IPS-15b (cell line): Measurements from ENCODE around the gene PAEP.
"Not testable (repeated sequence)": the region's sequence is repeated elsewhere in the genome, so short reads cannot be mapped to it uniquely, and the experiment has no call there.

Experiments used
- H3K27me3 ChIP-seq: one replicate; pipeline ENCODE4 v1.6.1; 2013; ENCODE audit warnings: low read length; ENCODE audit not compliant: control insufficient read depth, insufficient read depth
- H3K36me3 ChIP-seq: one replicate; pipeline ENCODE4 v1.6.1; 2013; ENCODE audit warnings: low read length; ENCODE audit not compliant: control insufficient read depth, insufficient read depth
- H3K4me1 ChIP-seq: one replicate; pipeline ENCODE4 v1.6.1; 2013; ENCODE audit warnings: mild to moderate bottlenecking, low read length; ENCODE audit not compliant: control insufficient read depth, insufficient read depth
- H3K4me3 ChIP-seq: one replicate; pipeline ENCODE4 v1.5.1; 2013; ENCODE audit warnings: low read depth, low read length
- H3K9ac ChIP-seq: one replicate; pipeline ENCODE4 v1.6.1; 2013; ENCODE audit warnings: low read depth, mild to moderate bottlenecking, low read length
- H3K9me3 ChIP-seq: one replicate; pipeline ENCODE4 v1.6.1; 2013; ENCODE audit warnings: mild to moderate bottlenecking, low read length; ENCODE audit not compliant: control insufficient read depth, insufficient read depth

PAEP gene

DNA sequence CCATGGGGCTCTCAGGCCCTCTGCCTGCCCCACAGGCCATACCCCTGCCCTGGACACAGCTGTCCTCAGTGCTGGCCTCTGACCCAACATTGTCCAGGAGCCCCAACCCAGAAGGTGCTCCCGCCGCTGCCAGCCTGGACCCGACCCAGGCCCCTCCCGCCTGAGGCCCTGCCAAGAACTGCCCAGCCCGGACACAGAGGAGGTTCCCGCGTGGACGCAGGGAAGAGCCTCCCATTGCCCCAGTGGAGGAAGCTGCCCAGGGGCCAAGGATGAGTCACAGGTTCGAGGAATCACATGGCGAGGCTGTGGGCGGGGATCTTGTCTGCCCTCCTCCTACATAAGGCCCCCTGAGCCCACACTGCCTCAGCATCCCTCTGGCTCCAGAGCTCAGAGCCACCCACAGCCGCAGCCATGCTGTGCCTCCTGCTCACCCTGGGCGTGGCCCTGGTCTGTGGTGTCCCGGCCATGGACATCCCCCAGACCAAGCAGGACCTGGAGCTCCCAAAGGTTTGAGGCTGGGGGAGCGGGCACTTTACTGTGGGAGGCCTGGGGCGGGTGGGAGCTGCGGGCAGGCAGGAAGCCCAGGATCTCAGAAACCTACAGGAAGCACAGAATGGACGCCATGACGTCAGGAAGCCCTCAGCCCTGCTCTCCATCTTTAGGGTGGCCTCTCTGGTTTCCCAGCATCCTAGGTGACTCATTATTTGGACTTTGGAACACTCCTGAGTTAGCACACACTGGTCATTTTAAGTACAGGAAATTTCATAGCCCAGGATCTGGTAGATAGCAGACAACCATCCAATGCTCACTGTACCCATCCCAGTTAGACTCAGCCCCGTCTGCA is at the start of gene PAEP:
PAEP (plus strand) TSS at position 366 of the 844 bp plus-strand sequence.
- no peaks in the 10 kb centered on the region for H3K27me3 ChIP-seq
- no peaks in the 10 kb centered on the region for H3K9me3 ChIP-seq
- no peaks in the 10 kb centered on the region for H3K4me1 ChIP-seq
- no peak within 1 kb of the TSS for H3K4me3 ChIP-seq
- no peak within 1 kb of the TSS for H3K9ac ChIP-seq
- peaks cover 3% of the 10 kb centered on the region for H3K36me3 ChIP-seq

DNA sequence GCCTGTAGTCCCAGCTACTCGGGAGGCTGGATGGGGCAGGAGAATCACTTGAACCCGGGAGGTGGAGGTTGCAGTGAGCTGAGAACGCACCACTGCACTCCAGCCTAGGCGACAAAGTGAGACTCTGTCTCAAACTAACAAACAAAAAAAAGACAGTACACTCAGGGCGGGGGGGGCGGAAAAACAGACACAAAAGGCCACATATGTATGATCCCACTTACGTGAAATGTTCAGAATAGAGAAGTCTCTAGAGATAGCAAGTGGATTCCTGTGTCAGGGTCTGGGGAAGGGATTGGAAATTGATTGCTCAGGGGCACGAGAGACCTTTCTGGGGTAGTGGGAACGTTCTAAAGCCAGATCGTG is 49.3 kb upstream of the PAEP start:
- Histone ChIP-seq H3K4me1 (no peaks in the 10 kb centered on the region), H3K9ac (no peak overlapping the region), H3K36me3 (no peaks in the 10 kb centered on the region), H3K4me3 (no peak overlapping the region), H3K27me3 (no peaks in the 10 kb centered on the region), H3K9me3 (no peaks in the 10 kb centered on the region)

- no peaks in the 10 kb centered on the region for H3K9me3 ChIP-seq
Measured at GRCh38 chr9:135512904-135513303, 48.7 kb upstream of the PAEP start.

DNA sequence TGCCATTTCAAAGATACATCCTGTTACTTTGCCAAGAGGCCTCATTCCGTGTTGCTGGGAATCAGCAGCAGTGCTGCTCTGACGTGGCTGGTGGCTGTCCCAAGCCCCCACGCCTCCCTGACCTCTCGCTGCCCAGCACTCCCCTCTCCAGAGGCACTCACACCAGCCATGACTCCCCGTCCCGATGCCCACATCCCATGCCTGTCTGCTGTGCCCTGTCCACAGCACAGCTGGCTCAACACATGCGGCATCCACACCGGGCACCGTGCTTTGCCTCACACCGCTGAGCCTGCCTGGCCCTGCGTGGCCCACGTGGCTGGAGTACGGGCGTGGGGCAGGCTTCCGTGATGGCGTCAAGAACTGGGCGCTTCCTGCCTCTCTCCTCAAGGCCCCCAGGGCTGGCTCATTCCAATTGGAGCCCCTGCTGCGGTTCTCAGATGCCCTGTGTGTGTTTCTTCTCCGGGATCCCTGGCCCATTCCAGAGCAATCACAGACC is 48.2 kb upstream of the PAEP start:
- H3K27me3 ChIP-seq: no peaks in the 10 kb centered on the region
- H3K4me1 ChIP-seq: no peaks in the 10 kb centered on the region
- H3K9ac ChIP-seq: no peak overlapping the region
- H3K36me3 ChIP-seq: no peaks in the 10 kb centered on the region
- H3K4me3 ChIP-seq: no peak overlapping the region
- H3K9me3 ChIP-seq: no peaks in the 10 kb centered on the region

More at GRCh38 chr9:135512904-135513303, 48.7 kb upstream of the PAEP start:
- Histone ChIP-seq H3K36me3 (no peaks in the 10 kb centered on the region), H3K4me3 (no peak overlapping the region), H3K27me3 (no peaks in the 10 kb centered on the region), H3K4me1 (no peaks in the 10 kb centered on the region), H3K9ac (no peak overlapping the region)

DNA sequence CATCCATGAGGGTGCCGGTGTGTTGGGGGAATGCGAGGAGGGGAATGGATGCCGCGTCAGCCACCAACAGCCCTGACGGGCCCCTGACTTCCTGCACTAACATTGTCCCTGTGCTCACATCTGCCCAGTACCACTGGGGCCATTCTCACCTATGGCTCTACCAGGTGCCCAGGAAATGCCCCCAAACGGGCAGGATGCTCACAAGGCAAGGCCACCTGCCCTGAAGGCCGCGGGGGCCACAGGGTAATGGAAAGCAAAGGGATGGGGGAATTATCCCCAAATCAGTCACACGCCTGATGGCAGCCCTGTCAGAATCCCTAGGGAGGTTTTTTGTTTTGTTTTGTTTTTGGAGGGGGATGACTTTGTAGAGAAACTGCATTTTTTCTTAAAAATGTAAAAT is 47.6 kb upstream of the PAEP start:
- not testable (repeated sequence) for H3K4me1 ChIP-seq, H3K36me3 ChIP-seq, H3K9me3 ChIP-seq, H3K4me3 ChIP-seq, H3K27me3 ChIP-seq, H3K9ac ChIP-seq

- Histone ChIP-seq H3K9ac (no peak overlapping the region), H3K36me3 (no peaks in the 10 kb centered on the region), H3K4me1 (no peaks in the 10 kb centered on the region), H3K9me3 (no peaks in the 10 kb centered on the region), H3K4me3 (no peak overlapping the region), H3K27me3 (no peaks in the 10 kb centered on the region)
Measured at GRCh38 chr9:135514342-135515082, 47.0 kb upstream of the PAEP start.

- H3K4me1 ChIP-seq: no peaks in the 10 kb centered on the region
- H3K9ac ChIP-seq: no peak overlapping the region
Measured at GRCh38 chr9:135515083-135515951, 46.2 kb upstream of the PAEP start.

GRCh38 chr9:135516132-135516860 is 45.3 kb upstream of the PAEP start:
- no peaks in the 10 kb centered on the region for H3K27me3 ChIP-seq
- no peak overlapping the region for H3K9ac ChIP-seq
- H3K4me1 ChIP-seq: no peaks in the 10 kb centered on the region
- no peaks in the 10 kb centered on the region for H3K36me3 ChIP-seq
- H3K9me3 ChIP-seq: no peaks in the 10 kb centered on the region
- H3K4me3 ChIP-seq: no peak overlapping the region

More at GRCh38 chr9:135515083-135515951, 46.2 kb upstream of the PAEP start:
- no peaks in the 10 kb centered on the region for H3K9me3 ChIP-seq
- H3K36me3 ChIP-seq: no peaks in the 10 kb centered on the region
- H3K4me3 ChIP-seq: no peak overlapping the region
- no peaks in the 10 kb centered on the region for H3K27me3 ChIP-seq

DNA sequence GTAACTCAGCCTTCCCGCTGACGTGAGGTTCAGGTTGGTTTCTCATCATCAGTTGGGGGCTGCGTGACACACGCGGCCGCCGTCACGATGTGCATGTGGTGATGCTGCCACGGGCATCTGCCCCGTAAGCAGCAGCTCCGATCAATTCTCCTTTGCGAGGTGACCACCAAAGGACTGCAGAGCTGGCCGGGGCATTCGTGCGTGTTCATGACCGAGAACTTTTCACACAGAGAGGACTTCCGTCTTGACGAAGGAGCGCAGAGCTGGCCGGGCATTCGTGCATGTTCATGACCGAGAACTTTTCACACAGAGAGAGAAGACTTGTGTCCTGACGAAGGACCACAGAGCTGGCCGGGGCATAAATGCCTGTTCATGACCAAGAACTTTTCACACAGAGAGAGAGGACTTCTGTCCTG is 44.1 kb upstream of the PAEP start:
- Histone ChIP-seq H3K9me3 (no peaks in the 10 kb centered on the region), H3K4me3 (no peak overlapping the region), H3K9ac (no peak overlapping the region), H3K4me1 (no peaks in the 10 kb centered on the region), H3K27me3 (no peaks in the 10 kb centered on the region), H3K36me3 (no peaks in the 10 kb centered on the region)

GRCh38 chr9:135519179-135519971 is 42.2 kb upstream of the PAEP start:
- Histone ChIP-seq H3K9me3 (no peaks in the 10 kb centered on the region), H3K27me3 (no peaks in the 10 kb centered on the region), H3K4me3 (no peak overlapping the region), H3K9ac (no peak overlapping the region), H3K4me1 (no peaks in the 10 kb centered on the region), H3K36me3 (no peaks in the 10 kb centered on the region)
